HepG2 (cell line): ENCODE measurements around the gene TRPM1. TPM values are rescaled to one million over a fixed set of nuclear protein-coding genes. Genes with fewer than 3 reads are reported as not detected.

Experiments used
- ATAC-seq: fragments of 200-7000 bp; cut with Tn5 transposase; 3 replicates; pipeline ENCODE4 v1.9.1; 2020; ENCODE audit warnings: mild to moderate bottlenecking, moderate library complexity
- BruUV-seq: library from RNA; stranded (reverse); fragments of 400-500 nt; replicated peaks from 2 replicates; lab custom pipeline; 2021; lab: Mats Ljungman, UMichigan
- CTCF ChIA-PET: fragments of 300-600 bp; formaldehyde crosslinking; extraction: SDS; loops from one replicate; lab custom pipeline; 2021; ENCODE audit warnings: low total read pairs, inconsistent platforms, low intra/inter-chr PET ratio; lab: Yijun Ruan, JAX
- POLR2A ChIA-PET: fragments of 350-600 bp; sonication (Branson Sonifier 250); formaldehyde crosslinking; loops from one replicate; lab custom pipeline; 2020; ENCODE audit warnings: antibody characterized with exemption, inconsistent platforms; lab: Yijun Ruan, JAX
- DNase-seq: peaks from one replicate; pipeline ENCODE4 v3.0.0-alpha.2; 2015; ENCODE audit warnings: low spot score
- FAIRE-seq: peaks from 3 replicates; lab custom pipeline; 2011; peaks lifted over from hg19 to GRCh38; lab: Jason Lieb, UNC
- H2AFZ ChIP-seq: one replicate; pipeline ENCODE4 v1.6.1; 2011; ENCODE audit warnings: low read length, inconsistent platforms
- H3K27ac ChIP-seq: fragments of 300-600 bp; 3 replicates; pipeline ENCODE4 v1.8.0; 2011; ENCODE audit warnings: mixed run types, mild to moderate bottlenecking, mixed read lengths, low read length, inconsistent platforms; ENCODE audit not compliant: insufficient read depth; ENCODE audit errors: extremely low read length
- H3K27me3 ChIP-seq, 2 experiments: fragments of 200-600 bp in 1 of 2; 2 replicates in 1 of 2; 3 replicates in 1 of 2; pipeline versions ENCODE4 v1.6.0 to v1.8.0; 2011; ENCODE audit warnings: low read length in 2 of 2, mild to moderate bottlenecking in 2 of 2, moderate library complexity in 2 of 2, inconsistent platforms in 1 of 2; ENCODE audit not compliant: insufficient read depth in 2 of 2, control insufficient read depth in 1 of 2
- H3K36me3 ChIP-seq, 2 experiments: fragments of 200-600 bp in 1 of 2; replicated peaks in 1 of 2; 2 replicates in 1 of 2; 3 replicates in 1 of 2; pipeline versions ENCODE4 v1.5.1 to v1.8.0; 2011; ENCODE audit warnings: low read length in 2 of 2, inconsistent platforms in 1 of 2; ENCODE audit not compliant: insufficient read depth in 2 of 2, control insufficient read depth in 1 of 2
- H3K4me1 ChIP-seq: 2 replicates; pipeline ENCODE4 v1.5.1; 2012; ENCODE audit warnings: low read length, inconsistent platforms; ENCODE audit not compliant: insufficient read depth
- H3K4me2 ChIP-seq: 2 replicates; pipeline ENCODE4 v1.6.0; 2011; ENCODE audit warnings: low read depth, low read length, inconsistent platforms
- H3K4me3 ChIP-seq, 3 experiments: fragments of 200-600 bp in 1 of 3; sonication (generic), shearing (Covaris generic) in 1 of 3; replicated peaks in 1 of 3; 2 replicates each; pipeline ENCODE4 v1.5.1; 2011 to 2016; ENCODE audit warnings: low read length in 3 of 3, inconsistent platforms in 2 of 3, low read depth in 2 of 3, mild to moderate bottlenecking in 2 of 3, control low read depth in 1 of 3, mixed read lengths in 1 of 3; ENCODE audit not compliant: insufficient read depth in 1 of 3
- H3K79me2 ChIP-seq: one replicate; pipeline ENCODE4 v1.6.1; 2011; ENCODE audit warnings: low read length, inconsistent platforms; ENCODE audit not compliant: insufficient read depth
- H3K9ac ChIP-seq: 2 replicates; pipeline ENCODE4 v1.6.0; 2011; ENCODE audit warnings: mild to moderate bottlenecking, low read depth, low read length, inconsistent platforms; ENCODE audit not compliant: insufficient read depth
- H3K9me3 ChIP-seq: 2 replicates; pipeline ENCODE4 v1.5.1; 2012; ENCODE audit warnings: mild to moderate bottlenecking, low read length
- H4K20me1 ChIP-seq: 2 replicates; pipeline ENCODE4 v1.6.0; 2011; ENCODE audit warnings: inconsistent platforms, mild to moderate bottlenecking, low read length, moderate library complexity; ENCODE audit not compliant: insufficient read depth
- HOXA3 ChIP-seq: sonication (generic); formaldehyde crosslinking; IDR thresholded peaks from 2 replicates; pipeline ENCODE4 v1.5.0; 2020; ENCODE audit warnings: missing genetic modification reagents
- NFKBIZ ChIP-seq: IDR thresholded peaks from 2 replicates; pipeline ENCODE4 v1.6.1; 2018; ENCODE audit warnings: missing genetic modification reagents, missing compliant biosample characterization
- SRSF4 ChIP-seq: fragments of 200-400 bp; formaldehyde crosslinking; IDR thresholded peaks from one replicate; pipeline ENCODE4 v1.6.1; 2018; ENCODE audit warnings: mild to moderate bottlenecking, low read depth, low read length, moderate library complexity; ENCODE audit not compliant: poor library complexity, severe bottlenecking
- THAP9 ChIP-seq: sonication (generic); formaldehyde crosslinking; IDR thresholded peaks from 2 replicates; pipeline ENCODE4; 2020; ENCODE audit warnings: missing genetic modification reagents, mild to moderate bottlenecking, borderline replicate concordance
- TRAFD1 ChIP-seq: sonication (generic); formaldehyde crosslinking; IDR thresholded peaks from 2 replicates; pipeline ENCODE4 v1.5.1; 2020; ENCODE audit warnings: missing genetic modification reagents, mild to moderate bottlenecking, borderline replicate concordance
- ZBTB49 ChIP-seq: sonication (generic); formaldehyde crosslinking; IDR thresholded peaks from 2 replicates; pipeline ENCODE4 v1.4.0; 2020; ENCODE audit warnings: missing genetic modification reagents, borderline replicate concordance
- ZNF234 ChIP-seq: sonication (generic); formaldehyde crosslinking; conservative IDR thresholded peaks from 2 replicates; pipeline ENCODE4 v1.5.1; 2020; ENCODE audit warnings: mild to moderate bottlenecking, missing genetic modification reagents
- WGBS: methylation state at CpG from one replicate; pipeline ENCODE4 v1.1.6; 2017; ENCODE audit warnings: low lambda C conversion rate; 5-methylcytosine and 5-hydroxymethylcytosine counted together
- in situ Hi-C: cut with HindIII; loops from 2 replicates; pipeline ENCODE4 v1.10.0; 2017; ENCODE audit warnings: low pct_unique_long_range_greater_than_20kb; ENCODE audit not compliant: extremely low pct_ligation_motif_present
- intact Hi-C: fragments of 100-400 bp; cut with micrococcal nuclease; formaldehyde crosslinking; loops from one replicate; pipeline ENCODE4 v1.10.0; 2022; ENCODE audit not compliant: unreplicated experiment
- polyA plus RNA-seq, 8 experiments: library from polyadenylated mRNA; depleted of rRNA in 3 of 8; stranded (reverse) in 7 of 8; unstranded in 1 of 8; fragments of >200 nt; fragmentation: Illumina TruSeq in 4 of 8; extraction: Trizol in 4 of 8; gene quantifications; 2 replicates each; pipeline versions ENCODE4 v1.2.1 to v1.2.3, GENCODE V29; 2011 to 2016; ENCODE audit warnings: low read depth in 4 of 8, missing spikeins in 1 of 8, mixed read lengths in 1 of 8; ENCODE audit not compliant: insufficient read depth in 1 of 8
- total RNA-seq, 5 experiments: library from RNA; depleted of rRNA; stranded (reverse); fragments of >200 nt; fragmentation: Illumina TruSeq; extraction: Trizol; gene quantifications; 2 replicates each; pipeline ENCODE4 v1.2.3, GENCODE V29; 2016; ENCODE audit warnings: low read depth in 1 of 5

The TRPM1 gene
- total and polyA plus RNA-seq, 2 of the 13 experiments (the other 11 are each of a cell fraction or from before 2014, with no cell fraction given) = not detected

GRCh38 chr15:31024979-31025378 lies 76.5 kb downstream of the TRPM1 start:
- no peaks in the 10 kb centered on the region for H3K9me3 ChIP-seq
- DNase-seq (peak; percentile 51), FAIRE-seq (no peak), ATAC-seq (peak; percentile 61)
- intact Hi-C loops = no loop called here
- in situ Hi-C loops = no loop called here
- H3K9ac ChIP-seq = no peak overlapping the region
- TF ChIP-seq THAP9 (CRISPR knock-in tag) (no peak), NFKBIZ (CRISPR knock-in tag) (no peak), ZNF234 (no peak), TRAFD1 (no peak), ZBTB49 (CRISPR knock-in tag) (no peak), HOXA3 (no peak), SRSF4 (no peak)
- H2AFZ ChIP-seq = no peak overlapping the region
- H3K36me3 ChIP-seq = no peaks in the 10 kb centered on the region
- H4K20me1 ChIP-seq = no peaks in the 10 kb centered on the region
- no TSS peak for BruUV-seq
- peak overlapping the region in 1 of 3 experiments; percentile 35; a peak in 1 of 6 replicates for H3K4me3 ChIP-seq
- POLR2A ChIA-PET = interaction anchor here (1.3 kb wide), 1 partner anchor 33 kb away, joined by 4 read pairs; the partner anchor contains the start of gene MTMR10
- H3K79me2 ChIP-seq = no peaks in the 10 kb centered on the region
- no peaks in the 10 kb centered on the region for H3K27me3 ChIP-seq
- CTCF ChIA-PET = no interaction called here
- H3K4me2 ChIP-seq = peak overlapping the region; percentile 77
- peaks cover 28% of the 10 kb centered on the region for H3K4me1 ChIP-seq
- 3% methylated on average over 3 of the region's 3 CpGs for WGBS
- H3K27ac ChIP-seq = peak overlapping the region; percentile 57
